GM21723 (cell line): ENCODE measurements around the gene RGS6.

ENCODE experiments used
- ATAC-seq: cut with Tn5 transposase; IDR thresholded peaks from one replicate; pipeline ENCODE4 v1.9.1; 2021; ENCODE audit warnings: mild to moderate bottlenecking, moderate library complexity; ENCODE audit not compliant: unreplicated experiment

The RGS6 gene

GRCh38 chr14:72237722-72238666 is 305.8 kb downstream of the RGS6 start:
- no peak for ATAC-seq

DNA sequence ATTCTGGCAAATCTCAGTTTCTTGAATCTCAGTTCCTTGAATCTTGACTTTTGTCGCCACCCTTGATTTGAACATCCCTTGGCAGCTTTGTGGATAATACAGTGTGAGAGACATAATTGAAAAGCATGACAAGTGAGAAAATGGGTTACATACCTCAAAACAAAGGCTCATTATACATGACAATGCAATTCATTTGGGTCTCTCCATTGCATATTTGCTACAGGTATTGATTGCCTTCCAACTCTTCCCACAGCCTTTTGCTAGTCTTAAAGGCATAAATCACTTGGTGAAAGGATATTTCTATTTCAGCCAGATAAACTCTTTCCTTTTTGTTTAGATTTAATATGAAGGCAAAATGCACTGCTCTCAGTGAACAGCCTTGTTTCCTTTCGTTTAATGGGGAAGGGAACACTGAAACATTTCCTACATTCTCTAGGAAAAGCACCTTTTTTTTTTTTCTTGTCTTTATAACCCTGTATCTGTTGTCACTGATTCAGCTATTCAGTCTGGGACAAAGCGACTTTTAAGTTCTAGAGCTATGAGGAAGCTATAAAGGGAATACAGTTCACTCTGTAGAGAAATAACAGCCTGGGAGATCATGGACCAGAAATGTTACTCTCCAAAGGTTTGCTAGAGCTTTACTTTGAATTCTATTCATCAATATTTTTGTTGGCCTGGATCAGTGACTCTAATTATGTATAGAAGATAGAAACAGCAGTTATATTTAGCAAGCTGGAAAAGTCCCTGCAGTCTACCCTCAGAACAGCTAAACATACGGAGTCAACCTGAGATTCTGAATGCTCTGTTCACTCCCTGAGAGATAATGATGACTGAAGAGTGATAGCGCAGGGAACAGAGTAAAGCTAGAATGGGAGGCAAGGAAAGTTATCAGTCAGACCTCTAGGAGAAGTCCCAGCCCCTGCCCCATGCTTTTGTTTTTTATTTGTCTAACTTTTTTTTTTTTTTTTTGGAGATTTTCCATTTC is 311.4 kb downstream of the RGS6 start:
- ATAC-seq, result no peak

GRCh38 chr14:72247896-72248465 is 315.8 kb downstream of the RGS6 start:
- no peak for ATAC-seq

GRCh38 chr14:72253503-72253902 is 321.3 kb downstream of the RGS6 start:
- ATAC-seq, result no peak

DNA sequence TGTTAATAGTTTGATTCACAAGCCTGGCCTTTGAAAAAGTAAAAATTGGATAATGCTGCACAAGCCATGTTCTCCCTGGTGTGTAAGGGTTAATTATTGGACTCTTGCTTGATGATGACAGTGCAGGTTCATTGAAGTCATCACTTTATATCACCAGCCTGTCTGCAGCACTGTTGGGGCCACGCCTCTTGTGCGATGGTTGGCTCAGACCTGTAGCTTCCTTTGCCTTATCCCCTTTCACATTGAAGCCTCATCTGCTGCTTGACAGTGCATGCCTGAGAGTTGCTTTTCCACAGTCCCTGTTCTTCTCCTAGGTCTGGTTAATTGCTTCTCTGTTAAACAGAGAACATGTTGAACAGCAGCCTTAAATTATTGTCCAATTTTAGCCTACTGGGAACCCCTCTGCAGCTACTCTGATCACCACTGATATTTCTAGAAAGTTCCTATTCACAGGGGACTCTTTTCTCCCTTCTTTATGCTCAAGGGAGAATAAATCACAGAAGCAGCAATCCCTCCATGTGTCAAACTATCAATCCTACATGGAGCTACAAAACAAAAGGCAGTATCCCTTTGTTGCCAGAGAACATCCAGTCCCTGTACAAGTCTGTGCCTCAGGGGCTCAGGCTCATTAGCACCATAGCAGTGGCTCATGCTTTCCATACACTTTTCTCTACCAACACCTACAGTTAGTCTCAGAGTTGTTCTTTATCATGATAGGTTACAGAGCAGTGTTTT is 322.1 kb downstream of the RGS6 start:
- no peak for ATAC-seq

GRCh38 chr14:72254937-72255472 is 322.8 kb downstream of the RGS6 start:
- ATAC-seq, result no peak

- ATAC-seq, result no peak
Measured at GRCh38 chr14:72256055-72256454, 323.8 kb downstream of the RGS6 start.

GRCh38 chr14:72261068-72261467 is 328.8 kb downstream of the RGS6 start:
- no peak for ATAC-seq

- no peak for ATAC-seq
Measured at GRCh38 chr14:72262771-72263170, 330.5 kb downstream of the RGS6 start.

- ATAC-seq, result no peak
Measured at GRCh38 chr14:72264716-72265115, 332.5 kb downstream of the RGS6 start.

GRCh38 chr14:72270147-72270727 is 338.0 kb downstream of the RGS6 start:
- ATAC-seq, result no peak

- no peak for ATAC-seq
Measured at GRCh38 chr14:72270749-72271148, 338.5 kb downstream of the RGS6 start.

DNA sequence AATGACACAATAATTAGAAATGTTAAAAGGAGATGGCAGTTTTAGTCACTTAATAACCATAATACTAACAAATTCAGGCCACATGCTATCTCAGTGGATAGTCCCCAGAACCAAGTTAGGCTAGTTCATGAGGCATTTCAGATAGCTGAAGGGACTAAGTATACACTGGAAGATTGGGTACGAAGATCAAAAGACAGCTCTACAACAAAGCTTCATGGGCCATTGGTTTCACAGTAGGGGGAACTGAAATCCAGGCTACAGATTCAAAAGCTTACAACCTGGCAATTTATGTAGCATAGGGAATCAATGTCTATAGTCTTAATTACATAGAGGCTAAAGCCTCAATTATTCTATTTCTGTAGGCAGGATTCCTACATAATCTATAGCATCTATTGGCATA is 343.0 kb downstream of the RGS6 start:
- no peak for ATAC-seq

DNA sequence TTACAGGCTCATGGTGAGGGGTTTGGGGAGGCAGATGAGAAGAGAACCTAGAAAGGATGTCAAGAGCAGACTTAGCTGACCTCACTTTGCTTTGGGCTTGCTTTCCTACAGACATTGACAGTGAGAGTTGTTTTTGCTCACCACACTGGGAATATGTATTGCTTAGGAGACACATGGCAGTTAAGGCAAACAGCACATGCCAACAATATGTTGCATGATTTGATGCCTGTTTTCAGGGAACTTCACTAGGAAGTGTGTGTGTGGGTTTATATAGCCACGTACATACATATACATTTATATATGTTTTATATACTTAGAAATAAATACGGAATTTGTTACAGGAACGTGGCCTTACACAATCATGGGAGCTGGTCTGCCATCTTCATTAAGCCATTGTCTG is 346.1 kb downstream of the RGS6 start:
- ATAC-seq, result no peak

DNA sequence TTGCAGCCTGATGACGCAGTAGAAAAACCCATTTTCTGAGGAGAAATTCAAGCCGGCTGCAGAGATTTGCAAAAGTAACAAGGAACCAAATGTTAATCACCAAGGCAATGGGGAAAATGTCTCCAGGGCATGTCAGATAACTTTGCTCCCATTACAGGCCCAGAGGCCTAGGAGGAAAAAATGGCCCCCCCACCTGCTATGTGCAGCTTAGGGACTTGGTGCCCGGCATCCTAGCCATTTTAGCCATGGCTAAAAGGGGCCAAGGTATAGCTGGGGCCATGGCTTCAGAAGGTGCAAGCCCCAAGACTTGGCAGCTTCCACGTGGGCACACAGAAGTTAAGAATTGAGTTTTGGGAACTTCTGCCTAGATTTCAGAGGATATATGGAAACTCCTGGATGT is 351.9 kb downstream of the RGS6 start:
- ATAC-seq, result no peak

DNA sequence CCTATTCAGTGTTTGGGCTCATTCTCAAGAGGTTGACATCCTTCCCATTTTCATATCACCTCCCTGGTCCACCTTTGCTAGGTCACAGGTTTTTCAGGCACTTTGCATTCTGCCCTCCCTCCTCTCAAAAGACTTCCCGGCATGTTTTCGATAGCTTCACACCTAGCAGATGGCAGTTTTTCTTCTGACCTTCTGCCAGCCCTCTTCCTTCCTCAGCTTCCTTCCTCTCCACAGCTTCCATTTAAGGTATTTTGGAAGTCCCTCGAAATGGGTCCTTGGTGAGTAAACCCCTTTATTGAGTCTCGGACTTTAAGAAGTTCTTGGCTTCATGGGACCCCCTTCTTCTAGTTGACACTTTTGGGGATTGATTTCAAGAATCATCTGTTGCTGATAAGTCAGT is 358.0 kb downstream of the RGS6 start:
- no peak for ATAC-seq

GRCh38 chr14:72291908-72292688 is 359.9 kb downstream of the RGS6 start:
- no peak for ATAC-seq

- ATAC-seq, result no peak
Measured at GRCh38 chr14:72292689-72293024, 360.4 kb downstream of the RGS6 start.

DNA sequence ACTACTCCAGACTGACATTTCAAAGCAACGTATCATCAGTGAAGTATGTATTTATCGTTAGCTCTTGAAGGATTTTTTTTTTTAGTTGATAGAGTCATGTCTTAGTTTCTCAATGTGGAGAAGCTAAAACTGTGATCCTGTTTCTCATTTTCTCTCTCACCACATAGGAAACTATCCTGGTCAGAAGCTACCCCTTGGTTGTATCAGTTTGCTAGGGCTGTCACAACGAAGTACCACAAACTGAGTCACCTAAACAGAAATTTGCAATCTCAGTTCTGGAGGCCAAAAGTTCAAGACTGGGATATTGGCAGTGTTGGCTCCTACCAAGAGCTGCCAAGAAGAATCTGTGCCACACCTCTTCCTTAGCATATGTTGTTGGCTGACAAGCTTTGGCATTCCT is 369.1 kb downstream of the RGS6 start:
- no peak for ATAC-seq
